Measurements from ENCODE around the gene NACA. TPM values are rescaled to one million over a fixed set of nuclear protein-coding genes. Genes with fewer than 3 reads are reported as not detected.
"Not testable (repeated sequence)": the region's sequence is repeated elsewhere in the genome, so short reads cannot be mapped to it uniquely, and the experiment has no call there.

Gene NACA
- total RNA-seq, 1 donor from 2014 or later = 680 TPM

DNA sequence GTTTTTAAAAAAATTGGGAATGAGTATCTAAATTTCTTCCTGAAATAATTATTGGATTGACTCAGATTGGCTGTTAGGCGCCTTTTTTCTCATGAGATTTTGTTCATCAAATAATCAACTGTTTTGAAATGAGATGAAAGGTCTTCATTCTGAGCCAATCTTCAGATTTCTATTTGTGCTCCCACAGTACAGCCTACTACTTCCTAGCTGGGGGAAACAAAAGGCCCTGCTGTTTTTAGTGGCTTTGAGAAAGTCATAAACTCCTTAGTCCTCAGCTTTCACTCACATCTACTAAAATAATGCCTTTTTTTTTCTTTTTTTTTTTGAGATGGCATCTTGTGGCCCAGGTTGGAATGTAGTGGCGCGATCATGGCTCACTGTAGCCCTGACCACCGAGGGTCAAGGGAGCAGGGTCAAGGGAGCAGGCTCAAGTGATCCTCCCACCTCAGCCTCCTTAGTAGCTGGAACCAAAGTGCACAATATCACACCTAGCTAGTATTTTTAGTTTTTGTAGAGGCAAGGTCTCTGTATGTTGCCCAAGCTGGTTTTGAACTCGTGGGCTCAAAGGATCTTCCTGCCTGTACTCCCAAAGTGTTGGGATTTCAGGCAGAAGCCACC lies 15.2 kb downstream of the NACA start:
- Histone ChIP-seq H2AFZ (ENCODE audit: low read depth, low read length) (no peak overlapping the region), H3K4me3 (ENCODE audit: insufficient read depth, low read depth, low read length) (no peak overlapping the region), H3K79me2 (ENCODE audit: insufficient read depth, low read length) (peaks cover 8% of the 10 kb centered on the region), H3K4me1 (ENCODE audit: insufficient read depth, low read length) (no peaks in the 10 kb centered on the region), H3K4me2 (ENCODE audit: low read length) (no peak overlapping the region), H3K36me3 (ENCODE audit: insufficient read depth, low read length) (peaks cover 28% of the 10 kb centered on the region), H3K9me3 (ENCODE audit: insufficient read depth, low read depth, low read length) (no peaks in the 10 kb centered on the region), H3K9ac (ENCODE audit: low read length) (no peak overlapping the region), H3K27ac (ENCODE audit: low read depth, low read length) (no peak overlapping the region), H4K20me1 (ENCODE audit: insufficient read depth, low read length) (peaks cover 32% of the 10 kb centered on the region), H3K27me3 (ENCODE audit: insufficient read depth, low read length) (no peaks in the 10 kb centered on the region)
- TF ChIP-seq, protein P1, sequence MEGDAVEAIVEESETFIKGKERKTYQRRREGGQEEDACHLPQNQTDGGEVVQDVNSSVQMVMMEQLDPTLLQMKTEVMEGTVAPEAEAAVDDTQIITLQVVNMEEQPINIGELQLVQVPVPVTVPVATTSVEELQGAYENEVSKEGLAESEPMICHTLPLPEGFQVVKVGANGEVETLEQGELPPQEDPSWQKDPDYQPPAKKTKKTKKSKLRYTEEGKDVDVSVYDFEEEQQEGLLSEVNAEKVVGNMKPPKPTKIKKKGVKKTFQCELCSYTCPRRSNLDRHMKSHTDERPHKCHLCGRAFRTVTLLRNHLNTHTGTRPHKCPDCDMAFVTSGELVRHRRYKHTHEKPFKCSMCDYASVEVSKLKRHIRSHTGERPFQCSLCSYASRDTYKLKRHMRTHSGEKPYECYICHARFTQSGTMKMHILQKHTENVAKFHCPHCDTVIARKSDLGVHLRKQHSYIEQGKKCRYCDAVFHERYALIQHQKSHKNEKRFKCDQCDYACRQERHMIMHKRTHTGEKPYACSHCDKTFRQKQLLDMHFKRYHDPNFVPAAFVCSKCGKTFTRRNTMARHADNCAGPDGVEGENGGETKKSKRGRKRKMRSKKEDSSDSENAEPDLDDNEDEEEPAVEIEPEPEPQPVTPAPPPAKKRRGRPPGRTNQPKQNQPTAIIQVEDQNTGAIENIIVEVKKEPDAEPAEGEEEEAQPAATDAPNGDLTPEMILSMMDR (IDR thresholded peaks at IDR 0.05; ENCODE audit: insufficient read depth, low read depth, low read length) = no peak
- TF ChIP-seq EZH2 (IDR thresholded peaks at IDR 0.05; ENCODE audit: insufficient read depth, low read length) = no peak
- H3K4me1 Mint-ChIP-seq (ENCODE audit: low read depth, unreplicated experiment) = peaks cover 6% of the 10 kb centered on the region
- no peaks in the 10 kb centered on the region for H3K27me3 Mint-ChIP-seq (ENCODE audit: low read depth, unreplicated experiment)
- H3K36me3 Mint-ChIP-seq (ENCODE audit: low read depth, unreplicated experiment) = peaks cover 18% of the 10 kb centered on the region
- H3K4me3 Mint-ChIP-seq (ENCODE audit: unreplicated experiment) = no peak overlapping the region
- no peaks in the 10 kb centered on the region for H3K9me3 Mint-ChIP-seq (ENCODE audit: unreplicated experiment)
- H3K27ac Mint-ChIP-seq (ENCODE audit: unreplicated experiment) = no peak overlapping the region
- DNase-seq (ENCODE audit: low read depth) (no peak), FAIRE-seq (no peak)

- not testable (repeated sequence) for H3K4me3 Mint-ChIP-seq (ENCODE audit: unreplicated experiment); H3K27me3 ChIP-seq (ENCODE audit: insufficient read depth, low read length); H3K27me3 Mint-ChIP-seq (ENCODE audit: low read depth, unreplicated experiment); H3K36me3 Mint-ChIP-seq (ENCODE audit: low read depth, unreplicated experiment); H3K9ac ChIP-seq (ENCODE audit: low read length); H3K27ac ChIP-seq (ENCODE audit: low read depth, low read length); H3K4me1 ChIP-seq (ENCODE audit: insufficient read depth, low read length); H3K36me3 ChIP-seq (ENCODE audit: insufficient read depth, low read length); H3K4me1 Mint-ChIP-seq (ENCODE audit: low read depth, unreplicated experiment); H4K20me1 ChIP-seq (ENCODE audit: insufficient read depth, low read length); H2AFZ ChIP-seq (ENCODE audit: low read depth, low read length); FAIRE-seq; H3K79me2 ChIP-seq (ENCODE audit: insufficient read depth, low read length); H3K9me3 ChIP-seq (ENCODE audit: insufficient read depth, low read depth, low read length); H3K27ac Mint-ChIP-seq (ENCODE audit: unreplicated experiment); H3K4me2 ChIP-seq (ENCODE audit: low read length); DNase-seq (ENCODE audit: low read depth); H3K4me3 ChIP-seq (ENCODE audit: insufficient read depth, low read depth, low read length); H3K9me3 Mint-ChIP-seq (ENCODE audit: unreplicated experiment)
Observed at GRCh38 chr12:56704522-56704921, 20.6 kb downstream of the NACA start.

GRCh38 chr12:56699020-56699661 lies 26.0 kb downstream of the NACA start:
- no peaks in the 10 kb centered on the region for H3K36me3 Mint-ChIP-seq (ENCODE audit: low read depth, unreplicated experiment)
- no peak overlapping the region for H3K27ac ChIP-seq (ENCODE audit: low read depth, low read length)
- H3K4me1 ChIP-seq (ENCODE audit: insufficient read depth, low read length) = no peaks in the 10 kb centered on the region
- DNase-seq (ENCODE audit: low read depth) (no peak), FAIRE-seq (no peak)
- H3K9me3 ChIP-seq (ENCODE audit: insufficient read depth, low read depth, low read length) = no peaks in the 10 kb centered on the region
- no peak for TF ChIP-seq EZH2 (IDR thresholded peaks at IDR 0.05; ENCODE audit: insufficient read depth, low read length)
- TF ChIP-seq, protein P1 (IDR thresholded peaks at IDR 0.05; ENCODE audit: insufficient read depth, low read depth, low read length) = no peak
- H4K20me1 ChIP-seq (ENCODE audit: insufficient read depth, low read length) = no peaks in the 10 kb centered on the region
- H3K36me3 ChIP-seq (ENCODE audit: insufficient read depth, low read length) = no peaks in the 10 kb centered on the region
- H3K79me2 ChIP-seq (ENCODE audit: insufficient read depth, low read length) = no peaks in the 10 kb centered on the region
- H3K4me3 Mint-ChIP-seq (ENCODE audit: unreplicated experiment) = no peak overlapping the region
- H3K27ac Mint-ChIP-seq (ENCODE audit: unreplicated experiment) = no peak overlapping the region
- H3K9ac ChIP-seq (ENCODE audit: low read length) = no peak overlapping the region
- H3K4me3 ChIP-seq (ENCODE audit: insufficient read depth, low read depth, low read length) = no peak overlapping the region
- no peaks in the 10 kb centered on the region for H3K4me1 Mint-ChIP-seq (ENCODE audit: low read depth, unreplicated experiment)
- H3K27me3 Mint-ChIP-seq (ENCODE audit: low read depth, unreplicated experiment) = no peaks in the 10 kb centered on the region
- H3K27me3 ChIP-seq (ENCODE audit: insufficient read depth, low read length) = no peaks in the 10 kb centered on the region
- no peak overlapping the region for H2AFZ ChIP-seq (ENCODE audit: low read depth, low read length)
- H3K9me3 Mint-ChIP-seq (ENCODE audit: unreplicated experiment) = no peaks in the 10 kb centered on the region
- no peak overlapping the region for H3K4me2 ChIP-seq (ENCODE audit: low read length)

All from astrocyte (in vitro differentiated cells and primary cell).